Lower lobe of right lung (tissue), 2 donors: Measurements from ENCODE around the gene SIRPB2. TPM values are rescaled to one million over a fixed set of nuclear protein-coding genes. Genes with fewer than 3 reads are reported as not detected.

ENCODE experiments used
- ATAC-seq, 2 donors: fragments of 200-7000 bp; cut with Tn5 transposase; one replicate each; pipeline ENCODE4 v1.9.1; 2020 to 2022; ENCODE audit warnings: mild to moderate bottlenecking in 2 of 2, moderate library complexity in 2 of 2
- DNase-seq: peaks from one replicate; pipeline ENCODE4 v3.0.0-alpha.2; 2020
- H3K27ac ChIP-seq: fragments of 200-600 bp; one replicate; pipeline ENCODE4 v1.8.0; 2022
- H3K27me3 ChIP-seq: fragments of 200-600 bp; one replicate; pipeline ENCODE4 v1.8.0; 2022; ENCODE audit warnings: low read depth
- H3K36me3 ChIP-seq: fragments of 200-600 bp; one replicate; pipeline ENCODE4 v1.8.0; 2022; ENCODE audit warnings: mild to moderate bottlenecking
- H3K4me1 ChIP-seq: fragments of 200-600 bp; one replicate; pipeline ENCODE4 v1.8.0; 2022
- H3K4me3 ChIP-seq: fragments of 200-600 bp; one replicate; pipeline ENCODE4 v1.8.0; 2022; ENCODE audit warnings: mild to moderate bottlenecking
- H3K9me3 ChIP-seq: fragments of 200-600 bp; one replicate; pipeline ENCODE4 v1.8.0; 2022
- intact Hi-C: fragments of 100-400 bp; cut with DNase I; formaldehyde crosslinking; loops from one replicate; pipeline ENCODE4 v1.11.0; 2022
- total RNA-seq: library from RNA; stranded (reverse); fragmentation: NEBNext Ultra II Directional; extraction: Animal tissue kit (Norgen Biotek cat#: 25700); gene quantifications from one replicate; pipeline ENCODE4 v1.2.1, GENCODE V29; 2021
- TF ChIP-seq, protein P1 (sequence below): fragments of 200-600 bp; IDR thresholded peaks from one replicate; pipeline ENCODE4 v1.8.0; 2022; ENCODE audit warnings: antibody characterized with exemption, mild to moderate bottlenecking
- donor health status: DM: no; HTN: yes; CAD: no; lungs with severe emphysema.

The SIRPB2 gene
- total RNA-seq, 1 donor from 2014 or later: 32.2 TPM

DNA sequence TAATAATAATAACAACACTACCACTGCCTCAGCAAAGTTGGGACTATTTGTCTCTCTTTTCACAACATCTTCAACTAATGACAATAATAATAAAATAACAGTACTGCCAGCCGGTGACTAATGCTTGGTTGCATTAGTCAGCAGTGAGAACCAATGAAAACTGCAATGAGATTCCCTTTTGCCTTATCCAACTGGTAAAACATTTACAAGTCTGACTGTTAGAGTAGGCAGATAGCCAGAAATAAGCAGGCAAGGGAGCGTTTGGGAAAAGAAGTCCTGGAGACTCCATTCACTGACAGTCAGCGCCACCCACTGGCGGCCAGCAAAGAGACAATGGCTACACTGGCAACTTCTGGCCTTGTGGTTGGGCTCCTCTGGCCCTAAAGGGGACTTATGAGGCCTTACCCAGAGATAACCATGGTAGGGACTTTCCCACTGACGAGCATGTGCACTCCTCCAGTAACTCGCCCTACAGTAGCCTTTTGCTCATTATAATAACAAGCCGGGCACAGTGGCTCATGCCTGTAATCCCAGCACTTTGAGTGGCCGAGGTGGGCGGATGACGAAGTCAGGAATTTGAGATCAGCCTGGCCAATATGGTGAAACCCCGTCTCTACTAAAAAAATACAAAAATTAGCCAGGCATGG, 21.2 kb downstream of the SIRPB2 start:
- intact Hi-C loops: no loop called here
- Histone ChIP-seq H3K9me3 (no peaks in the 10 kb centered on the region), H3K27ac (peak overlapping the region; percentile 4), H3K4me3 (no peak overlapping the region), H3K27me3 (no peaks in the 10 kb centered on the region), H3K4me1 (peaks cover 35% of the 10 kb centered on the region), H3K36me3 (no peaks in the 10 kb centered on the region)
- DNase-seq (peak; percentile 81), ATAC-seq (peak; percentile 52 to 64)
- TF ChIP-seq, protein P1, sequence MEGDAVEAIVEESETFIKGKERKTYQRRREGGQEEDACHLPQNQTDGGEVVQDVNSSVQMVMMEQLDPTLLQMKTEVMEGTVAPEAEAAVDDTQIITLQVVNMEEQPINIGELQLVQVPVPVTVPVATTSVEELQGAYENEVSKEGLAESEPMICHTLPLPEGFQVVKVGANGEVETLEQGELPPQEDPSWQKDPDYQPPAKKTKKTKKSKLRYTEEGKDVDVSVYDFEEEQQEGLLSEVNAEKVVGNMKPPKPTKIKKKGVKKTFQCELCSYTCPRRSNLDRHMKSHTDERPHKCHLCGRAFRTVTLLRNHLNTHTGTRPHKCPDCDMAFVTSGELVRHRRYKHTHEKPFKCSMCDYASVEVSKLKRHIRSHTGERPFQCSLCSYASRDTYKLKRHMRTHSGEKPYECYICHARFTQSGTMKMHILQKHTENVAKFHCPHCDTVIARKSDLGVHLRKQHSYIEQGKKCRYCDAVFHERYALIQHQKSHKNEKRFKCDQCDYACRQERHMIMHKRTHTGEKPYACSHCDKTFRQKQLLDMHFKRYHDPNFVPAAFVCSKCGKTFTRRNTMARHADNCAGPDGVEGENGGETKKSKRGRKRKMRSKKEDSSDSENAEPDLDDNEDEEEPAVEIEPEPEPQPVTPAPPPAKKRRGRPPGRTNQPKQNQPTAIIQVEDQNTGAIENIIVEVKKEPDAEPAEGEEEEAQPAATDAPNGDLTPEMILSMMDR: peak; percentile 65

DNA sequence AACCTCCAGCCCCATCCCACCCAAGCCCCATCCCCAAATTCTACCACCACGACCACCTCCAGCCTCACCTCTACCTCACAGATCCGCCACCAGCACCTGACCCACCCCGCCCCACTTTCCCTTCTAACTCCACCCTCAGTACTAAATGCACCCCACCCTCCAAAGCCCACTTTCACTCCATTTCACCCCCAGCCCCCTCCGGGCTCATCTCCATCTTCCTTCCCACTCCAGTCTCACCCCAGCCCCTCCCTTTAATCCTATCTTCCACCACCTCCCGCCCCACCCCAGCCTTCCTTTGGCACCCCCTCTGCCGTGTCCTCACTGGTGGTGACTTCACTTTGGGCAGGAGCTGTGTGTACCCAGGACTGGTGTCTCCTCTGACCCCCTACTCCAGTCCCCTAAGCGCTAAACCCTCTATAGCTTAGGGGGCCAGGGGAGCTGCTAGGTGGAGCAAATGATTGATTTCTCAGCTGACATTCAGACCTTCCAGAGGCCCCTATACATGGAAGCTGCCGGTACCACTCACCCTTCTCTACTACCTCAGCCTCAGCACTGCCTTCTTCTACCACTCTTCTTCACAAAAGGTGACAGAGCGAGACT, 21.8 kb downstream of the SIRPB2 start:
- TF ChIP-seq, protein P1: no peak
- Histone ChIP-seq H3K4me3 (no peak overlapping the region), H3K4me1 (peaks cover 41% of the 10 kb centered on the region), H3K27ac (no peak overlapping the region), H3K27me3 (no peaks in the 10 kb centered on the region), H3K9me3 (no peaks in the 10 kb centered on the region), H3K36me3 (peaks cover under 1% of the 10 kb centered on the region)
- no peak for ATAC-seq
- DNase-seq: no peak
- intact Hi-C loops: no loop called here

DNA sequence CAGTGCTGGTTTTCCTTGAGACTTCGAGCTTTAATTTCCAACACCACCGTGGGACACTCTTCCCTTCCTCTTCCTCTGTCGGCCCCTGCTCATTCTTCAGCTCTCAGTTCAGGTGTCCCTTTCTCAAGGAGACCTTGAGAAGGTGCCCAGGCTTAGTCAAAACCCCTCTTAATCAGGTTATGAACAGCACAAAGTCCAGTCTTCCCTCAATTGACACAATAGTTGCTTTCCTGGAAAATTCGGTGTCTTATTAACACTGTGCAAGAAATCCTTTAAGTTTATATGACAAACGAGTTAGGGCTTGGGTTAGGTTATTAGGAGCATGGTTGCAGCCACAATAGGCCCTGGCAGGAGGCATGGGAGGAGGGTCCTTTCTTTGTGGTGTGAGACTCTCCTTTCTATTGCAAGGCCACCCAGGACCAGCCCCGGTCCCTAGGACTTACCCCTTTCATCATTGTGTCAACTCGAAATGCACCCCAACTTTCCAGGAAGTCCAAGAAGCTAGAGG, 23.0 kb downstream of the SIRPB2 start:
- Histone ChIP-seq H3K27me3 (no peaks in the 10 kb centered on the region), H3K9me3 (no peaks in the 10 kb centered on the region), H3K4me1 (peaks cover 54% of the 10 kb centered on the region), H3K36me3 (peaks cover 6% of the 10 kb centered on the region), H3K27ac (peak overlapping the region; percentile 88), H3K4me3 (no peak overlapping the region)
- intact Hi-C loops: no loop called here
- ATAC-seq (no peak), DNase-seq (no peak)
- TF ChIP-seq, protein P1: no peak

DNA sequence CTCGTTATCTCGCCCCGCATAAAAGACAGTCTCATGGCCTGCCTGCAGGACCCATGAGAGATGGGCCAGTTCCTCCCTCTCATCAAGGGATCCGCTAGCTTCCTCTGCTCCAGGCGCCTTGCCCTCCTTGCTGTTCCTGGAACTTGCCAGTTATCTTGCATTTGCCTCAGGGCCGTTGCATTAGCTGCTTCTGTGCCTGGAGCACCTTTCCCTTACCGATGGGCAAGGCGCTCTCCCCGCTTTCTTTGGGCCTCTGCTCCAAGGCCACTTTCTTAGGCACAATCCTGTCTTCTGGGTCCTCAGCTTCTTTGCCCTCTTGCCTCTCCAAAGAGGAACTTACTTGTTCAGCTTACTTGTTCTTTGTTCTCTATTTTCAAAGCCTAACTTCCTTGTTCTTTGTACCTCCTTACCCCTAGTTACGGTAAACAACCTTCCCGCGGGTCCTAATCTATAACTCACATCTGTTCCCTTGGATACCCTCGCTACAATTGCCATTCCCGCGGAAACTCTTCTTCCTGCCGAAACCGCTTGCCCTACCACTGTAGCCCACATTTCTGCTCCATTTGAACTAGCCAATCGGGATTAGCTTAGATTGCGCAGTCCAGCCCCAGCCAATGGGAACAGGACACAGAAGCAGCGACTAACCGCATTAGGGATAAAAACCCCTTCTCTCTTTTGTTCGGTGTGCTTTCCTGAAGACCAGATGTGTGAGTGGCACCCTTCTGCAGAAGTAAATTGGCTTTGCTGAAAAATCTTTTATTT, 23.7 kb downstream of the SIRPB2 start:
- Histone ChIP-seq H3K4me3 (peak overlapping the region; percentile 90), H3K4me1 (peaks cover 52% of the 10 kb centered on the region), H3K27me3 (no peaks in the 10 kb centered on the region), H3K36me3 (peaks cover 6% of the 10 kb centered on the region), H3K9me3 (no peaks in the 10 kb centered on the region), H3K27ac (peak overlapping the region; percentile 88)
- DNase-seq (peak; percentile 65), ATAC-seq (peak; percentile 4 to 34)
- intact Hi-C loops: no loop called here
- TF ChIP-seq, protein P1: no peak

DNA sequence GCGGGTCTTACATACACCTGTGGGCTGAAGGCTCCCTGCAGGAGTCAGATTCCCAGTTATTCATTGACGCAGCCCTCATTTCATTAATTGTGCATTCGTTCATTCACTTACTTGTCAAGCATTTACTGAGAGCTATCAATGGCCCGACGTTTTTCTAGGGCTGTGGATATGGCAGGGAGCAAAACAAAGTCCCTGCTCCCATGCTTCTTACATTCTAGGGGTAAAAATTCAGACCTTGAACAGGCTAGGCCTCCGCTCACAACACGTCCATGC, 24.2 kb downstream of the SIRPB2 start:
- peaks cover 50% of the 10 kb centered on the region for H3K4me1 ChIP-seq
- DNase-seq (no peak), ATAC-seq (no peak)
- H3K27ac ChIP-seq: peak overlapping the region; percentile 88
- H3K4me3 ChIP-seq: peak overlapping the region; percentile 90
- intact Hi-C loops: no loop called here
- TF ChIP-seq, protein P1: no peak
- no peaks in the 10 kb centered on the region for H3K9me3 ChIP-seq
- H3K27me3 ChIP-seq: no peaks in the 10 kb centered on the region
- peaks cover 9% of the 10 kb centered on the region for H3K36me3 ChIP-seq
